Osteocyte (in vitro differentiated cells): ENCODE data around the gene ZBTB40. TPM values are rescaled to one million over a fixed set of nuclear protein-coding genes. Genes with fewer than 3 reads are reported as not detected.

Experiments
- DNase-seq: peaks from one replicate; pipeline ENCODE4 v3.0.0; 2021; ENCODE audit warnings: mixed read lengths; ENCODE audit not compliant: unreplicated experiment; ENCODE audit errors: extremely low spot score
- H3K27ac Mint-ChIP-seq: one replicate; pipeline ENCODE4 v1.8.0; 2021; ENCODE audit warnings: mild to moderate bottlenecking, mixed read lengths; ENCODE audit not compliant: unreplicated experiment
- H3K27me3 Mint-ChIP-seq: one replicate; pipeline ENCODE4 v1.8.0; 2021; ENCODE audit warnings: mixed read lengths; ENCODE audit not compliant: unreplicated experiment
- H3K36me3 Mint-ChIP-seq: one replicate; pipeline ENCODE4 v1.8.0; 2021; ENCODE audit warnings: mixed read lengths; ENCODE audit not compliant: unreplicated experiment
- H3K4me1 Mint-ChIP-seq: one replicate; pipeline ENCODE4 v1.8.0; 2021; ENCODE audit warnings: mixed read lengths; ENCODE audit not compliant: unreplicated experiment
- H3K4me3 Mint-ChIP-seq: one replicate; pipeline ENCODE4 v1.8.0; 2021; ENCODE audit warnings: mild to moderate bottlenecking, moderate library complexity, mixed read lengths; ENCODE audit not compliant: unreplicated experiment
- H3K9me3 Mint-ChIP-seq: one replicate; pipeline ENCODE4 v1.8.0; 2021; ENCODE audit warnings: mixed read lengths; ENCODE audit not compliant: unreplicated experiment
- total RNA-seq: library from RNA; stranded (reverse); gene quantifications from 2 replicates; pipeline ENCODE4 v1.2.1, GENCODE V29; 2021
- TF ChIP-seq, protein P1 (sequence below): fragments of 200-600 bp; sonication (generic); IDR thresholded peaks from 2 replicates; pipeline ENCODE4 v1.5.0; 2021; ENCODE audit warnings: antibody characterized with exemption, mild to moderate bottlenecking, moderate library complexity

The ZBTB40 gene
- total RNA-seq, 1 donor from 2014 or later: 23.6 TPM

DNA sequence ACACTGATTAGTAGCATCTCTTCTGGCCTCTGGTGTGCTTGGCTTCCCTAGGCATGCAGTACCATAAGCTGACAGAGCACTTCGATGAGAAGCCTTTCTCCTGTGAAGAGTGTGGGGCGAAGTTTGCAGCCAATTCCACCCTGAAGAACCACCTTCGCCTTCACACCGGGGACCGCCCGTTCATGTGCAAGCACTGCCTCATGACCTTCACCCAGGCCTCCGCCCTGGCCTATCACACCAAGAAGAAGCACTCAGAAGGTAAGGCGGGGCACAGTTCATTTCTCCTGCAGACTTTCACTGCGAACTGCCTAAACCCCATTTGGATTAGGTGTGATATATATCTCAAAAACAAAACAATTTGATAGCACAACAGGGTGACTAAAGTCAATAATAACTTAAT is 61.2 kb downstream of the ZBTB40 start:
- TF ChIP-seq, protein P1, sequence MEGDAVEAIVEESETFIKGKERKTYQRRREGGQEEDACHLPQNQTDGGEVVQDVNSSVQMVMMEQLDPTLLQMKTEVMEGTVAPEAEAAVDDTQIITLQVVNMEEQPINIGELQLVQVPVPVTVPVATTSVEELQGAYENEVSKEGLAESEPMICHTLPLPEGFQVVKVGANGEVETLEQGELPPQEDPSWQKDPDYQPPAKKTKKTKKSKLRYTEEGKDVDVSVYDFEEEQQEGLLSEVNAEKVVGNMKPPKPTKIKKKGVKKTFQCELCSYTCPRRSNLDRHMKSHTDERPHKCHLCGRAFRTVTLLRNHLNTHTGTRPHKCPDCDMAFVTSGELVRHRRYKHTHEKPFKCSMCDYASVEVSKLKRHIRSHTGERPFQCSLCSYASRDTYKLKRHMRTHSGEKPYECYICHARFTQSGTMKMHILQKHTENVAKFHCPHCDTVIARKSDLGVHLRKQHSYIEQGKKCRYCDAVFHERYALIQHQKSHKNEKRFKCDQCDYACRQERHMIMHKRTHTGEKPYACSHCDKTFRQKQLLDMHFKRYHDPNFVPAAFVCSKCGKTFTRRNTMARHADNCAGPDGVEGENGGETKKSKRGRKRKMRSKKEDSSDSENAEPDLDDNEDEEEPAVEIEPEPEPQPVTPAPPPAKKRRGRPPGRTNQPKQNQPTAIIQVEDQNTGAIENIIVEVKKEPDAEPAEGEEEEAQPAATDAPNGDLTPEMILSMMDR: no peak
- DNase-seq: no peak
- H3K4me3 Mint-ChIP-seq: no peak overlapping the region
- H3K4me1 Mint-ChIP-seq: peaks cover 17% of the 10 kb centered on the region
- no peaks in the 10 kb centered on the region for H3K27me3 Mint-ChIP-seq
- H3K9me3 Mint-ChIP-seq: no peaks in the 10 kb centered on the region
- peaks cover 73% of the 10 kb centered on the region for H3K36me3 Mint-ChIP-seq
- H3K27ac Mint-ChIP-seq: no peak overlapping the region

DNA sequence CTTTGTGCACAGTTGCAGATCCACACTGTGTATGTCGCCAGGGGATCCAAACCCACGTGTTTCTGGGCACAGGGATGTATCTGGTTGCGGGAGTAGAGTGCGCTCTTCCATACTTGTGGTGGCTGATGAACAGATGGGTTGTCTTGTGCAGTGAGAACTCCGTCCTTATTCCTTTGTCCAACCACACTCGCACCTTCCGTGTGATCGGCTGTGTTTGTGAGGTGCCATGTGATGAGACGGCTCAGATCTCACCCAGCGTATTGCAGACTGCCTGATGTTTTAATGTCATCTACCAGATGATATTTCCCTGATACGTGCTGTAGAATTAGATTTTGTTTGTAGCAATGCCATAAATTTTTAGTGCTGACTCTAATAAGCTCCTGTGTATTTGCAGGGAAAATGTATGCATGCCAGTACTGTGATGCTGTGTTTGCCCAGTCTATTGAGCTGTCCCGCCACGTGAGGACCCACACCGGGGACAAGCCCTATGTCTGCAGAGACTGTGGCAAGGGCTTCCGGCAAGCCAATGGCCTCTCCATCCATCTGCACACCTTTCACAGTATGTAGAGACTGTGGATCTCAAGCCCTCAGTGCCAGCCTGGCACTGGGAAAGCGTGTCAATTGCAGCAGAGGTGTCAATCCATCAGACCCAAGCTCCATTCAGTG is 65.4 kb downstream of the ZBTB40 start:
- TF ChIP-seq, protein P1: no peak
- H3K4me3 Mint-ChIP-seq: no peak overlapping the region
- peaks cover 62% of the 10 kb centered on the region for H3K36me3 Mint-ChIP-seq
- H3K27me3 Mint-ChIP-seq: no peaks in the 10 kb centered on the region
- no peak for DNase-seq
- H3K4me1 Mint-ChIP-seq: no peaks in the 10 kb centered on the region
- no peak overlapping the region for H3K27ac Mint-ChIP-seq
- H3K9me3 Mint-ChIP-seq: no peaks in the 10 kb centered on the region

DNA sequence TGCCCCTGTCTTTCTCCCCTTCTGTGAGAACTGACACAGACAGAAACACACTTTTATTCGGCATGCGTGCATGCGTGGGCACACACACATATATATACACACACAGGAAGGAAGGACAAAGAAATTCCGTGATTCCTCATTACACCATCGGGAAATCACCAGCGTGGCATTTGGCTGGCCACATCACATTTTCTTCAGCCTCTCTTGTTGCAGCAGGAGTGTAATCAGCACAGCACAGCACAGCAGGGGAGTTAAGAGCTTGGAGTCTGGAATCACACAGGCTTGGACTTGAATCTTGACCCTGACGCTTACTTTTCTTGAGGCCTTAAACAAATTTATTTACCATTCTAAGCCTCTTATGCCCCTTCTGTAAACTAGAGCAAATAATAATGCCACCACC is 66.3 kb downstream of the ZBTB40 start:
- H3K36me3 Mint-ChIP-seq: peaks cover 64% of the 10 kb centered on the region
- TF ChIP-seq, protein P1: no peak
- H3K27me3 Mint-ChIP-seq: no peaks in the 10 kb centered on the region

DNA sequence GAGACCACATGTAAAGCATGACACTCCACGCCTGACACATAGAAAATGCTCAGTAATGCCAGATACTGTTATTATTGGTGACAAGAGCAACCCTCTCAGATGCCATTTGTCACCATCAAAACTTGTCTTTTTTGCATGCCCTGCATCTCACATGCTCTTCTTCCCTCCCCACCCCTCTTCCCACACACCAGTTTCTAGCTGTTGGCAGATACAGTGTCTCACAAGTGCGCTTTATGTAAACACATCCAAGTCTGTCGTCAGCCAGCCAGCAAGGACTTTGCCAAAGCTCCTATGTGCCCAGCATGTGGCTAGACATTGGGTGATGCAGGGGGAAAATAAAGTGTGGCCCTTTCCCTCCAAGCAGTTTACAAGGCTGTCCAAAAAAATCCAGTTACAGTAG is 66.7 kb downstream of the ZBTB40 start:
- H3K4me1 Mint-ChIP-seq: no peaks in the 10 kb centered on the region
- DNase-seq: no peak

More for the DNA sequence above, 66.3 kb downstream of the ZBTB40 start:
- no peak overlapping the region for H3K4me3 Mint-ChIP-seq
- no peak for DNase-seq
- H3K9me3 Mint-ChIP-seq: no peaks in the 10 kb centered on the region
- no peak overlapping the region for H3K27ac Mint-ChIP-seq
- no peaks in the 10 kb centered on the region for H3K4me1 Mint-ChIP-seq

DNA sequence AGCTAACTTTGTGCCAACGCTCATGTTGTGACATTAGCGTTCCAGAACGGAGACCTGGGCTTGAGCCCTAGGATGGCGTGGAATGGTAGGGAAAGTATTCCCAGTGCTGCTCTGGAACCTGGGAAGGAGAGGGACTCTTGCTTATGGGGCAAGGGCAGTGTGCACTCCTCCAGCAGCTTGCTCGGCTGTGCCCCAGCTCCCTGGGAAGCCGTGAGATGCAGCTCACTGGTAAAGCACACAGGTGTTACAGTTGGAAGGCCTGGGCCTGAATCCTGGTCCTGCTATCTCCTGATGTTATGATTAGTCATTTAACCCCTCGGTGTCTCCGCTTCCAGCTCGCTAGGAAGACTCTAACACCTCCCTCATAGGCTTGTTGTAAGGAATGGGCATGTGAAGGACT is 69.2 kb downstream of the ZBTB40 start:
- H3K27ac Mint-ChIP-seq: no peak overlapping the region
- H3K27me3 Mint-ChIP-seq: no peaks in the 10 kb centered on the region
- no peak for DNase-seq
- no peaks in the 10 kb centered on the region for H3K4me1 Mint-ChIP-seq
- H3K36me3 Mint-ChIP-seq: peaks cover 55% of the 10 kb centered on the region
- H3K4me3 Mint-ChIP-seq: no peak overlapping the region
- TF ChIP-seq, protein P1: no peak
- H3K9me3 Mint-ChIP-seq: no peaks in the 10 kb centered on the region

More for the DNA sequence above, 66.7 kb downstream of the ZBTB40 start:
- no peaks in the 10 kb centered on the region for H3K27me3 Mint-ChIP-seq
- TF ChIP-seq, protein P1: no peak
- H3K36me3 Mint-ChIP-seq: peaks cover 63% of the 10 kb centered on the region
- H3K27ac Mint-ChIP-seq: no peak overlapping the region
- no peak overlapping the region for H3K4me3 Mint-ChIP-seq
- no peaks in the 10 kb centered on the region for H3K9me3 Mint-ChIP-seq
